NCI-H1417 (cell line): Measurements from ENCODE around the gene POLA1.
"Not testable (repeated sequence)": the region's sequence is repeated elsewhere in the genome, so short reads cannot be mapped to it uniquely, and the experiment has no call there.

Source experiments
- DNase-seq, 3 experiments: peaks; one replicate each; lab custom pipeline; 2025; lab: John Stamatoyannopoulos, UW

The POLA1 gene

GRCh38 chrX:24790166-24790565 is 96.4 kb downstream of the POLA1 start:
- DNase-seq, result no peak

DNA sequence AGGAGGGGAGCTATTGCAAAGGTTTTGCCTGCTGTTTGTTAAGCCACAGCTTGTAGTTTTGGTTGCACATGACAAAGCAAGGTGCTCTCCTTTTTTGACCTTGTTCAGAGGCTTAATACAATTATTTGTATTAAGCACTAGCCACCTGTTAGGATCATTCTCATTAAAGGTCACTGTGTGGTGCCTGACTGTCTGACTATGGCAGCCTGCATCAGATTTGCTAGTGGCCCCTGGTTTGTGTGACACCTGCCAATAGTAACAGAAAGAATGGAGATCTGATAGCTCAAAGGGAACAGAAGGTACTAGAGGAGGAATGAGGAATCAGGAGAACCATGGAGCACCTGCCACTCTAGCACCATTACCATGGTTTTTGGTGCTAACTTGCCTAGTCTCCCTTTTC is 102.5 kb downstream of the POLA1 start:
- DNase-seq, result peak in 1 of 3 experiments; percentile 53

DNA sequence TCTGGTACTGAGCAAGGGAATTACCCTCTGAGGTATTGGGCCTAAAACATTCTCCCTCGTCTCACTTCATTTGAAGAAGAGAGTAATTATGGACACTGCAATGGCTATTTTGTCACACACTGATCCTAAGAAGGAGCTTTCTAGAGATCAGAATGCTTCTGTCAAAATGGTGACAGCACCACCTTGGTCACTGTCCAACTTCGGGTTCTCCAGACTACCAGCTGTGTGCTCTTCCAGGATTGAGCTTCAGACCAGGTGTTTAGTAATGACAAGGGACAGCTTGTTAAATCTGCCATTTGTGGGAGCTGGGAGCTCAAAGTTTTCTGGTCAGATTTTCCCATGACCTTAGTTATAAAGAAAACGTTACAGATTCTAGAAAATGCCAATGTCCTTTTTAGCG is 105.4 kb downstream of the POLA1 start:
- peak in 1 of 3 experiments; percentile 71 for DNase-seq

- peak in 1 of 3 experiments; percentile 71 for DNase-seq
Observed at GRCh38 chrX:24799565-24799964, 105.8 kb downstream of the POLA1 start.

DNA sequence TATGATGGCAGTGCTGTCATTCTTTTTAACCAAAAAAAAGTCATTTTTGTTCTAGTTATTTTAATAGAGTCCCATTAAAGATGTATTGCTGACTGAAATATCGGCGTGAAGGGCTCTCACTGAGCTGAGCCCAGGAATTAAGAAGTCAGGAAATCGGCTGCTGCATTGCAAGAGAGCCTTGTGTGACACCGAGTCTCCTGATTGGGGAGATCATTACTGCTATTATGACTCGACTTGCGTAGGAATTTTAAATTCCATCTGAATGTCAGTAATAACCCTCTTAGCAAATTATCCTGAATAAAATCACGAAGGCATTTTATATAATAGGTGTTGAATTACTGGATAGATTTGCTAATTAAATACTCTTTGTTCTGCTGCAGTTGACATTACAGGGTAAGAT is 111.5 kb downstream of the POLA1 start:
- DNase-seq, result no peak

- DNase-seq, result not testable (repeated sequence)
Observed at GRCh38 chrX:24819807-24820206, 126.1 kb downstream of the POLA1 start.

DNA sequence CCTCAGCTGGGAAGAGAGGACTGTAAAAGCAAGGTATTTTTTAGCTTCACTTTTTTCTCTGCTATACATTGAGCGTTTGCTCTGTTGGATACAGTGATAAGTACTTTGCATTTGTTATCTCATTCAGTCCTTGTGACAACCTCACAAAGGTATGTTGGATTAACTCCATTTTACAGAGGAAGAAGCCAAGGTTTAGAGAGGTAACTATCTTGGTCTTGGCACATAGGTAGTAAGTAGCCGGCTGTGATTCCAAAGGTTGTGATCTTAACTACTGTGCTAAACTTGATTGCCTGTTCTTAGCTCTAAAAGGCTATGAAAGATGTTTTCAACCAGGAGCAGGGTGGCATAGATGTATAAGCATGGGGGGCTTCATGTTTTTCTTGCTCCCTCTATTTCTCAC is 134.4 kb downstream of the POLA1 start:
- no peak for DNase-seq

GRCh38 chrX:24828600-24828999 is 134.9 kb downstream of the POLA1 start:
- no peak for DNase-seq

DNA sequence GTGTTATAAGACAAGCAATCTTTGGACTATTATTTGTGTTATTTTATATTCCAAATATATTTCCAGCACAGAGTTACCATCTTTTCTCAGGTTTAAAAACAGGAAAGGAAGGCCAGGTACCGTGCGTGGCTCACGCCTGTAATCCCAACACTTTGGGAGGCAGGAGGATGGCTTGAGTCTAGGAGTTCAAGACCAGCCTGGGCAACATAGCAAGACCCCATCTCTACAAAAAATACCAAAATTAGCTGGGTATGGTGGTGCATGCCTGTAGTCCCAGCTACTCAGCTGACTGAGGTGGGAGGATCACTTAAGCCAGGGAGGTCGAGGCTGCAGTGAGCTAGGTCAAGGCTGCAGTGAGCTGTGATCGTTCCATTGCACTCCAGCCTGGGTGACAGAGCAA is 140.0 kb downstream of the POLA1 start:
- DNase-seq, result no peak

DNA sequence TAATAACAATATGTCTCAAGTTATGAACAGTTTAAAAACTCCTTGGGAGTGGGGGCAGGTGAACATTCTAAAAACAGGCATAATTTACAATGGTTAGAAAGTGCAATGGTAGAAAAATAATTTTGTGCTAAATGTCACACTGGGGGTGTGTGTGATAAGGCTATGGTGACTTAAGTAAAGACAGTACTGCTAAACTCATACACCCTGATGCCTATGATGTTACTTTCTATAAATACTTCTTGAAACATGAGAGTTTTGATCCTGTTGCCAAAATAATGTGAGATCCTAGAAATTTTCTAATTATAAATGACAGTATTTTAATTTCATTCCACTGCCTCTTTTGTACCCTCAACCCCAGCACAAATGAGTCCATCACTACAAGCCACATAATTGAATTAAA is 144.2 kb downstream of the POLA1 start:
- DNase-seq, result no peak

- peak; percentile 20 to 75 (median 36) for DNase-seq
Observed at GRCh38 chrX:24838629-24839028, 144.9 kb downstream of the POLA1 start.

GRCh38 chrX:24839331-24839730 is 145.6 kb downstream of the POLA1 start:
- no peak for DNase-seq

- DNase-seq, result peak in 1 of 3 experiments; percentile 12
Observed at GRCh38 chrX:24842486-24842885, 148.8 kb downstream of the POLA1 start.

DNA sequence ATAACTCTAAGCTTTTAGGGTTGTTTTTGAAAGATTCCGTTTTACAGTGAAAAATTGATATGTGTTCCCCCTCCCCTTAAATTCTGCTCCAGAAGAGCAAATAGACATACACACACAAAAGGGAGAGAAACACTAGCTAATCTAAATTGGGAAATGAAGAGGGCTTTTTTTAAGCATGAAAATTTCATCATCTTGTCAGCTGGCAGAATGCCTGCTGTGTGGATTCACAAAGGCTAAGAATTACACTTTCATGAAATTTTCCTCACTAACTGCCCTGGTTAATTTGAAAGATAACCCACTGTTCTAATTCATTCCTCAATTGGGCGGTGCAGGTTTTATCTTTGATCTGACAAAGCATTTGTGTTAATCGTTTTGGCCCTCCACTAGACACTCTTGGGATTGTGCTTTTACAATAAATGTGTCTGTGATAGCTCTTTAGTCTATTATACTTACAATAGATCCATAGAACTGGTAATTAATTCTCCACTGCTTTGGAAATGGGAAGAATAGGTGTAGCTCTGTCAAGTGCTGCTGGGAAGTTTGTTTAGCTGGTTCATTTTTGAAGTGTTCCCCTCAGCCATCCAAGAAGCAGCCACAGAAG is 152.9 kb downstream of the POLA1 start:
- peak; percentile 11 to 92 (median 73) for DNase-seq

- DNase-seq, result no peak
Observed at GRCh38 chrX:24851289-24851688, 157.6 kb downstream of the POLA1 start.

DNA sequence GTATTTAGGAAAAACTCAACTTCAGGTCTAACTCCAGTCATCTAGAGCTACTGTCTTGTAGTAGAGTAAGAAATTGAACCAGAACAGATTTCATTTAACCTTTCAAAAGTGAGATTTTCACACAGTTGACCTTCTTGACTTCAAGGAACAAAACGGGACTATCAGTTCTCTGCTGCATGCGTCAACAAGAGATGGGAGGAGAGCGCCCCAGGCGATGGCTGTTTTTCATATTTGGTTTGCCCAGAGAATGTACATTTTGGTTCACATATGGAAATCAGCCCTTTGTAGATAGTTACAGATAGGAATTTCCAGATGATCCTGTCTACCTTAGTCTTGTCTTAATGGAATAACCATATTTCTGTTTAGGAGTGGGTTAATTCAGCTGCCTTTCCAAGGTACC is 158.1 kb downstream of the POLA1 start:
- DNase-seq, result no peak

DNA sequence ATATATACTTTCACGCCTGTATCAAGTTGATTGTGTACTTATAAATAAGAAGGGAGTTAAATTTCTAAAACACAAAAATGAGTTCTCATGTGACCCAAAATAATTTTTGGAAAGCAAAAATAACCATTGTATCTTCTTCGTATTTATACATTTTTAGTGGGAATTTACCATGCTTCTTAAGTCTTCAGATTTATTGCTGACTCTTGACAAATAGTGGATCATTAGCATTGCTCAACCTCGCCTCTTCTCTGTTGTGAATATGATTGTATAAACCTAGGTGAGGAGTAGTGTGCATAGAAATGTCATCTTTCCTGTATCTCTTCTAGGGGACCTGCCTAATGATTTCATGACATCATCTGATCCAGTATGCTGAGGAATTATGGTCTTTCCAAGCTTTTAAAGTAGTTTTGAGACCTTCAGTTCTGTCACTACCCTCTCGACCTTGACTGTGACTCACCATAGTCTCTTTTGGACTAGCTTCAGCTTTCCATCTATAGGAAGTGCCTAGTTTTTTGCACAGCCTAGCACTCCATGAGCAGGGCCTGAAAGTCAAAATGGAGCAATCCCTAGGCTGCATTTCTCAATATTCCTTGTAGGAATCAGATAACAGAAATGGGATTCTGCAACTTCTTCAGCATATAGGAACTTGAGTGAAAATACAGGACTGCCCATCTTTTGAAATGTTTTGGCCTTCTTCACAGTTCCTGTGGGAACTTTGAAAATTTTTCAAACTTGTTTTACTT is 164.5 kb downstream of the POLA1 start:
- no peak for DNase-seq

DNA sequence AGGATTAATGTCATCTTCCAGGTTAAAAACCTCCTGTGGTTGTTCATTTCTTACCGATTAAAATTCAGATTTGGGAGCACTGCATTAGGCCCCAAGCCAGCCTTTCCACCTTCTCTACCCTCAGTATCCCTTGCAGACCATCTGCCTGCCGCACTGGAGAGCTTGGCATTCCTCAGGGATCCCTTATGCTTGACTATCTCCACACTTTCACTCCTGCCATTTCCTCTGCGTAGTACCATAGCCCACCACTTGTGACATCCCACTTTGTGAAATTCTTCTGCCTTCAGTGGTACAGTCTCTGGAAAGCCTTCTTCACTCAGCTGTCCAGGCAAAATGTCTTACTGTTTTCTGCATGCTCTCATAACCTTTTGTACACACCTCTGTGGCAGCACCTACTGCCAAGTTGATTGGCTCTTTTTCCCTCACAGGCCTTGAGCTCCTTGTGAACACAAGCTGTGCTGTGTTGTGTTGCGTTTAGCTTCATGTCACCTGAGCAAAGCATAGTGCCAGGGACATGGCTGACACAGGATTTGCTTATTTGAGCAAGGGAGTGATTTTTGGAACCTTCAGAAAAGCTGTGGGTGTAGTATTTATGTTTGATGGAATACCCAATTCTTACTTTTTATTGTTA is 165.6 kb downstream of the POLA1 start:
- no peak for DNase-seq

- no peak for DNase-seq
Observed at GRCh38 chrX:24860140-24860539, 166.4 kb downstream of the POLA1 start.

GRCh38 chrX:24862343-24862742 is 168.6 kb downstream of the POLA1 start:
- no peak for DNase-seq

DNA sequence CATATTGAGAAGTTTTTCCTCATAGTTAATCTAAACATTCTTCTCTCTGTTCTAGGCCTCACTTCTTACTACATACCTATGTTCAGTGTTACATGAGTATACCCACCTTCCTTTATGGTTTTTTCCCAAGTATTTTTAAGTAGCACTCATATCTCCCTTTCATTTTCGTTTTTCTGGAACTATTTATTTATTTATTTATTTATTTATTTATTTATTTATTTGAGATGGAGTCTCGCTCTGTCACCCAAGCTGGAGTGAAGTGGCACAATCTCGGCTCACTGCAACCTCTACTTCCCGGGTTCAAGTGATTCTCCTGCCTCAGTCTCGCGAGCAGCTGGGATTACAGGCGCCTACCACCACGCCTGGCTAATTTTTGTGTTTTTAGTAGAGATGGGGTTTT is 170.1 kb downstream of the POLA1 start:
- not testable (repeated sequence) for DNase-seq

GRCh38 chrX:24870143-24870542 is 176.4 kb downstream of the POLA1 start:
- DNase-seq, result no peak

GRCh38 chrX:24874604-24875247 is 181.0 kb downstream of the POLA1 start:
- DNase-seq, result no peak
